ENCODE data around the gene KANSL1. TPM values are rescaled to one million over a fixed set of nuclear protein-coding genes. Genes with fewer than 3 reads are reported as not detected.
A peak's percentile ranks its signal among the peaks of the same experiment; 100 is the strongest.

KANSL1 gene
- total RNA-seq, 1 donor from 2014 or later: 106 TPM

DNA sequence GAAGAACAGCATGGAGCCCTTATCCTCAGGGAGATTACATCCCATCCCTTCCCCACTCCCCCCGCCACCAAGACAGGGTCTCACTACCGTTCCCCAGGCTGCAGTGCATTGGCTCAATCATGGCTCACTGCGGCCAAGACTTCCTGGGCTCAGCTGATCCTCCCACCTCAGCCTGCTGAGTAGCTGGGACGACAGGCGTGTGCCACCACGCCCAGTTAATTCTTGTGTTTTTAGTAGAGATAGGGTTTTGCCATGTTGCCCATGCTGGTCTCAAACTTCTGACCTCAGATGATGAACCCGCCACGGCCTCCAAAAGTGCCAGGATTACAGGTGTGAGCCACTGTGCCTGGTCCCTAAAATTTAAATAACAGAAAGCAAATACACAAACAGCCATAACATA, 145.4 kb downstream of the KANSL1 start:
- H3K27me3 ChIP-seq (ENCODE audit: control insufficient read depth, insufficient read depth, low read length): no peaks in the 10 kb centered on the region
- H3K36me3 ChIP-seq (ENCODE audit: control insufficient read depth, insufficient read depth, low read length): peaks cover 24% of the 10 kb centered on the region
- no peak overlapping the region for H3K4me3 ChIP-seq (ENCODE audit: low read depth, low read length)
- FAIRE-seq: no peak
- TF ChIP-seq CTCF (IDR thresholded peaks at IDR 0.05; ENCODE audit: insufficient read depth, low read length, severe bottlenecking): no peak
- DNase-seq (ENCODE audit: low read depth): no peak

- H3K36me3 ChIP-seq (ENCODE audit: control insufficient read depth, insufficient read depth, low read length): peaks cover 26% of the 10 kb centered on the region
- DNase-seq (ENCODE audit: low read depth): no peak
Observed at GRCh38 chr17:46047398-46047797, 145.8 kb downstream of the KANSL1 start.

DNA sequence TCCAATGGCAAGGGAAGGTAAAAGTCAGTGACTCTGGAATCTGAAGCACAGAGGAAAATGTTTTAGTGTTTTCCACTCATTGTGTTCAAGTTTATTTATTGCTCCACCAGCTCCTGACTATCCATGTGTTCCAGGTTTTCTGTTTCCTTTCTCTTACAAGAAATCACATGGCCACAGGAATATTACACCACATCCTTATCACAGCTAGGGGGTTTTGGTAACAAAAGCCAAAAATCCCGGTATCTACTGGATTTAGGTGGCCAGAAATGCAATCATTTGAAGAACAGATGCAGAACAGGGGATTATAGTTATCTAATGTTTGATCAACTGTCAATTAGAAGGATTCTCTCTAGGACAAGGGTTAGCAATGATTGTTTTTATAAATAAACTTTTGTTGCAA, 146.3 kb downstream of the KANSL1 start:
- no peaks in the 10 kb centered on the region for H3K27me3 ChIP-seq (ENCODE audit: control insufficient read depth, insufficient read depth, low read length)
- no peak for TF ChIP-seq CTCF (IDR thresholded peaks at IDR 0.05; ENCODE audit: insufficient read depth, low read length, severe bottlenecking)
- peaks cover 28% of the 10 kb centered on the region for H3K36me3 ChIP-seq (ENCODE audit: control insufficient read depth, insufficient read depth, low read length)
- FAIRE-seq (no peak), DNase-seq (ENCODE audit: low read depth) (no peak)
- no peak overlapping the region for H3K4me3 ChIP-seq (ENCODE audit: low read depth, low read length)

More at GRCh38 chr17:46047398-46047797, 145.8 kb downstream of the KANSL1 start:
- TF ChIP-seq CTCF (IDR thresholded peaks at IDR 0.05; ENCODE audit: insufficient read depth, low read length, severe bottlenecking): no peak
- Histone ChIP-seq H3K4me3 (ENCODE audit: low read depth, low read length) (no peak overlapping the region), H3K27me3 (ENCODE audit: control insufficient read depth, insufficient read depth, low read length) (no peaks in the 10 kb centered on the region)
- no peak for FAIRE-seq

DNA sequence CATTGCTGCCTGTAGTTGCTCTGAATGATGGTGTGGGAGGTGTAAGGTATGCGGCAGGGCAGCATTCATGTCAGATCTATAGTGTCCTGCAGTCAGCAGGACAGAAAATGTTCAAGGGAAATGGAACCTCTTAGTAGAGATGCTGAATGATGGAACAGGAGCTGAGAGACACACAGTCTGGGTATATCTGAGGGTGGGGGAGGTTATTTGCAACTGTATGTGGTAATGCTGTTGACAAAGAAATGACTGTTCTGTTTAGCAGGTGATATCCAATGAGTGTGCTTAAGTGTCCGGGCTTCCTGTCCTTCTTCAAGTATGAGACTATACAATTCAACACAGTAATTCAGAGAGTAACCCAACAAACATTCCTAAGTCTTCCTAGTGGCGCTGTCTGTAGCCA, 147.6 kb downstream of the KANSL1 start:
- peaks cover 27% of the 10 kb centered on the region for H3K36me3 ChIP-seq (ENCODE audit: control insufficient read depth, insufficient read depth, low read length)
- H3K27me3 ChIP-seq (ENCODE audit: control insufficient read depth, insufficient read depth, low read length): no peaks in the 10 kb centered on the region
- FAIRE-seq (no peak), DNase-seq (ENCODE audit: low read depth) (peak; percentile 33)
- H3K4me3 ChIP-seq (ENCODE audit: low read depth, low read length): no peak overlapping the region
- no peak for TF ChIP-seq CTCF (IDR thresholded peaks at IDR 0.05; ENCODE audit: insufficient read depth, low read length, severe bottlenecking)

DNA sequence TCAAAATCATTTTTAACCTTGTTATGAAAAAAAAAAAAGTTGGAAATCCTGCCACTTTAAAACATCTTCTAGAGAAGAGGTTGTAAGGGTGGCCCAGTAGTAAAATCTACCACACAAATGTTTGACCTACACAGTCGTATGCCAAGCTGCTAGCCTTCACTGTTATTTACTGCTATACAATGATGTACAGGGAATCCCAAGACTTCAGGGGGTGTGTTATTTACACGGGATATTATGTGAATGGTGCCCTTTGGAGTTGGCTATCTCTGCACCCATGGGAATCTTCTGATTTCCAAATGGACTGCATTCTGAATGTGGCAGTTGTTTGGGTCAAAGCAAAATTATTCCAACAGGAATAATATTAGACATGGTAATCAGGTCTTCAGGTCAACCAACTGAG, 148.2 kb downstream of the KANSL1 start:
- H3K27me3 ChIP-seq (ENCODE audit: control insufficient read depth, insufficient read depth, low read length): no peaks in the 10 kb centered on the region
- H3K4me3 ChIP-seq (ENCODE audit: low read depth, low read length): no peak overlapping the region
- peaks cover 22% of the 10 kb centered on the region for H3K36me3 ChIP-seq (ENCODE audit: control insufficient read depth, insufficient read depth, low read length)
- TF ChIP-seq CTCF (IDR thresholded peaks at IDR 0.05; ENCODE audit: insufficient read depth, low read length, severe bottlenecking): no peak
- no peak for FAIRE-seq
- no peak for DNase-seq (ENCODE audit: low read depth)

DNA sequence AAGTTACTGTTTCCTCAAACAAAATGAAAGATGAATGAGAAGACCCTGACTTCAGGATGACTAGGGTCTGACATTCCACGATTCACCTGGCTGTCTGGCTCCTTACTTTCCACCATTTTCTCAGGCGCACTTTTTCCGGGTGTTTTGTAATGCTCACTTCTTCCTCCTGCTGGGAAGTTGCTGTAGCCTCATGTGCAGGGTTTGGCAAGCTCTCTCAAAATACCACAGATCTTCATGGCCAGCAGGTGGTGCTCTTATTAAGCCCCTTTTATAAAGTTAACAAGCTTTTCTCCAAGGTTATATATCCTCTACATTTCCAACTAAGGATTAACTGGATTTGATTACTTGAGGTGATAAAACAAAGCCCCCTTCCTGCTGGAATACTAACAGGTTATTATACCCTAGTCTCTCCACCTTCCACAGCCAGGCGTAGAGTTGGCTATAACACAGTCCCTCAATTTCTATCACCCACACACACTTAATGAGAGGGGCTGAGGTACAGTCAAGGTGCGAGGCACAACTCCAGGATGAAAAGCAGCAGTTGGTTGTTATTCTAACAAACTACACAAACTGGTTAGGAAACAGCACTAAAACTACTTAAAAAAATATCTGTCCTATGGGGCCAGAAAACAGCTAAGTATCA, 148.8 kb downstream of the KANSL1 start:
- Histone ChIP-seq H3K36me3 (ENCODE audit: control insufficient read depth, insufficient read depth, low read length) (peaks cover 23% of the 10 kb centered on the region), H3K27me3 (ENCODE audit: control insufficient read depth, insufficient read depth, low read length) (no peaks in the 10 kb centered on the region), H3K4me3 (ENCODE audit: low read depth, low read length) (no peak overlapping the region)
- no peak for FAIRE-seq
- peak; percentile 80 for DNase-seq (ENCODE audit: low read depth)
- TF ChIP-seq CTCF (IDR thresholded peaks at IDR 0.05; ENCODE audit: insufficient read depth, low read length, severe bottlenecking): peak; percentile 77
